ENCODE data around the gene HEATR3. TPM values are rescaled to one million over a fixed set of nuclear protein-coding genes. Genes with fewer than 3 reads are reported as not detected.

HEATR3 gene
- total and polyA plus RNA-seq, 2 of the 8 experiments (the other 6 are each of a cell fraction or from before 2014, with no cell fraction given), result 13.0 to 29.2 TPM

GRCh38 chr16:50153596-50154419 lies 88.0 kb downstream of the HEATR3 start:
- Histone ChIP-seq H3K14ac (ENCODE audit: insufficient read length) (no peak overlapping the region), H2BK120ac (replicated peaks; ENCODE audit: low read depth, low read length) (no peak overlapping the region), H3K23me2 (ENCODE audit: low read depth, low read length) (peaks cover 14% of the 10 kb centered on the region), H3K27ac (ENCODE audit: low read depth, low read length) (no peak overlapping the region), H3K18ac (ENCODE audit: extremely low read depth, low read length) (peak overlapping the region; percentile 60; the same call in 1 of the 2 replicates), H2BK12ac (ENCODE audit: low read depth, low read length) (no peak overlapping the region), H3K9ac (replicated peaks in 1 of 4; ENCODE audit: extremely low read depth in 1 of 4, low read depth in 3 of 4, low read length in 3 of 4) (peak overlapping the region; percentile 42 to 61 (median 55); a peak in 5 of 7 replicates), H2BK20ac (ENCODE audit: low read length) (no peak overlapping the region), H3K9me3 (ENCODE audit: insufficient read depth in 2 of 2, low read depth in 1 of 2, low read length in 1 of 2) (no peaks in the 10 kb centered on the region), H3K23ac (ENCODE audit: insufficient read length) (no peak overlapping the region), H3K4me2 (ENCODE audit: insufficient read depth in 1 of 2, low read depth in 2 of 2, low read length in 2 of 2) (peak overlapping the region; percentile 90 to 98), H2AFZ (ENCODE audit: low read length) (no peak overlapping the region), H4K8ac (ENCODE audit: extremely low read depth, insufficient read depth, low read length) (peak overlapping the region; percentile 52; the same call in 1 of the 2 replicates), H3K4ac (replicated peaks; ENCODE audit: insufficient read length, low read depth, low read length) (no peak overlapping the region), H3K36me3 (ENCODE audit: control insufficient read depth in 2 of 4, insufficient read depth in 4 of 4, low read length in 3 of 4) (no peaks in the 10 kb centered on the region), H3K79me1 (ENCODE audit: low read depth, low read length) (peaks cover 10% of the 10 kb centered on the region), H4K5ac (ENCODE audit: insufficient read length, low read depth, low read length) (no peak overlapping the region), H4K91ac (replicated peaks; ENCODE audit: insufficient read length, low read length) (no peak overlapping the region), H2BK5ac (ENCODE audit: low read depth, low read length) (no peak overlapping the region), H3K79me2 (ENCODE audit: control insufficient read depth in 1 of 2, insufficient read depth in 2 of 2, low read length in 2 of 2) (peaks cover 6 to 47% of the 10 kb centered on the region in 2 experiments), H3K4me1 (replicated peaks in 1 of 4; ENCODE audit: control insufficient read depth in 3 of 4, insufficient read depth in 4 of 4, low read length in 3 of 4) (peaks cover 0 to 9% (median 7%) of the 10 kb centered on the region in 4 experiments; a peak in 5 of 7 replicates), H3K56ac (replicated peaks; ENCODE audit: insufficient read length, low read depth, low read length) (no peak overlapping the region), H2AK5ac (ENCODE audit: low read depth, low read length) (no peak overlapping the region), H2BK15ac (ENCODE audit: low read length) (no peak overlapping the region), H3K4me3 (ENCODE audit: extremely low read depth in 1 of 4, insufficient read depth in 2 of 4, low read depth in 3 of 4, low read length in 4 of 4) (peak overlapping the region; percentile 70 to 99 (median 75)), H3K27me3 (replicated peaks in 1 of 4; ENCODE audit: control insufficient read depth in 3 of 4, extremely low read depth in 1 of 4, insufficient read depth in 3 of 4, low read length in 3 of 4) (no peaks in the 10 kb centered on the region), H4K20me1 (replicated peaks in 1 of 2; ENCODE audit: control insufficient read depth in 1 of 2, insufficient read depth in 2 of 2, low read length in 2 of 2) (peaks cover 11 to 14% of the 10 kb centered on the region in 2 experiments)
- DNase-seq (ENCODE audit: low read depth in 1 of 2, low spot score in 2 of 2), result peak in 1 of 2 experiments; percentile 57
- FAIRE-seq, result no peak
- 1% methylated on average over 59 of the region's 89 CpGs; no CpG with 5 or more reads in 1 of the 2 experiments for WGBS, 2 experiments (ENCODE audit: extremely low coverage in 1 of 2, insufficient coverage in 1 of 2, insufficient read length in 1 of 2, insufficient replicate concordance in 2 of 2, low coverage in 1 of 2, low lambda C conversion rate in 2 of 2, missing lambda C conversion rate in 1 of 2)
- CTCF ChIA-PET (ENCODE audit: partially characterized antibody), result no interaction called here
- POLR2A ChIA-PET (ENCODE audit: partially characterized antibody), result no interaction called here
- TF ChIP-seq SUZ12 (IDR thresholded peaks at IDR 0.05; ENCODE audit: low read length) (no peak), RAD21 (IDR thresholded peaks at IDR 0.05 in 1 of 2, conservative IDR thresholded peaks at IDR 0.05 in 1 of 2; ENCODE audit: low read depth in 2 of 2, low read length in 2 of 2) (no peak), CTBP2 (IDR thresholded peaks at IDR 0.05; ENCODE audit: borderline replicate concordance, insufficient read depth, insufficient read length, low read length) (no peak), EGR1 (IDR thresholded peaks at IDR 0.05; ENCODE audit: borderline replicate concordance, low read depth, low read length) (no peak), SIX5 (IDR thresholded peaks at IDR 0.05; ENCODE audit: low read depth, low read length) (no peak), SP2 (IDR thresholded peaks at IDR 0.05; ENCODE audit: low read length) (no peak), MAFK (IDR thresholded peaks at IDR 0.05; ENCODE audit: low read depth, low read length) (no peak), SIN3A (conservative IDR thresholded peaks at IDR 0.05 in 1 of 2, IDR thresholded peaks at IDR 0.05 in 1 of 2; ENCODE audit: low read depth in 1 of 2, low read length in 2 of 2) (peak; percentile 33 to 47; a peak in 2 of 4 replicates), SAP30 (IDR thresholded peaks at IDR 0.05; ENCODE audit: insufficient read depth, insufficient replicate concordance, low read length) (no peak), SP1 (IDR thresholded peaks at IDR 0.05; ENCODE audit: low read depth, low read length) (no peak), MAX (IDR thresholded peaks at IDR 0.05) (peak; percentile 7; the same call in 1 of the 2 replicates)
